Effector memory CD4-positive, alpha-beta T cell (primary cell): ENCODE measurements around the gene KIF1A.

Experiments
- DNase-seq, 3 donors: peaks; one replicate each; pipeline ENCODE4 v3.0.0-alpha.2; 2020
- H3K27ac ChIP-seq: 2 replicates; pipeline ENCODE4 v1.7.0; 2013; ENCODE audit warnings: mild to moderate bottlenecking, low read length, moderate library complexity; ENCODE audit not compliant: insufficient read depth, poor library complexity, severe bottlenecking
- H3K27me3 ChIP-seq: replicated peaks from 2 replicates; pipeline ENCODE4 v1.7.0; 2013; ENCODE audit warnings: mild to moderate bottlenecking, low read length; ENCODE audit not compliant: insufficient read depth, control insufficient read depth, poor library complexity, severe bottlenecking
- H3K36me3 ChIP-seq: 2 replicates; pipeline ENCODE4 v1.7.0; 2013; ENCODE audit warnings: mild to moderate bottlenecking, low read length, moderate library complexity; ENCODE audit not compliant: control insufficient read depth, insufficient read depth
- H3K4me1 ChIP-seq: 2 replicates; pipeline ENCODE4 v1.7.0; 2013; ENCODE audit warnings: low read length, mild to moderate bottlenecking; ENCODE audit not compliant: control insufficient read depth, insufficient read depth, poor library complexity, severe bottlenecking
- H3K4me3 ChIP-seq: 2 replicates; pipeline ENCODE4 v1.7.0; 2013; ENCODE audit warnings: low read length, low read depth, mild to moderate bottlenecking; ENCODE audit not compliant: insufficient read depth, poor library complexity, severe bottlenecking
- H3K9me3 ChIP-seq: 2 replicates; pipeline ENCODE4 v1.7.0; 2013; ENCODE audit warnings: mild to moderate bottlenecking, low read length, moderate library complexity; ENCODE audit not compliant: control insufficient read depth

The KIF1A gene

GRCh38 chr2:240791221-240791800 is 28.7 kb downstream of the KIF1A start:
- Histone ChIP-seq H3K27ac (no peak overlapping the region), H3K9me3 (no peaks in the 10 kb centered on the region), H3K36me3 (no peaks in the 10 kb centered on the region), H3K27me3 (peaks cover 2% of the 10 kb centered on the region), H3K4me1 (no peaks in the 10 kb centered on the region), H3K4me3 (no peak overlapping the region)
- no peak for DNase-seq

- Histone ChIP-seq H3K27me3 (peaks cover 2% of the 10 kb centered on the region), H3K27ac (no peak overlapping the region), H3K9me3 (no peaks in the 10 kb centered on the region), H3K36me3 (no peaks in the 10 kb centered on the region), H3K4me1 (no peaks in the 10 kb centered on the region), H3K4me3 (no peak overlapping the region)
- DNase-seq, result no peak
Measured at GRCh38 chr2:240790370-240791220, 29.4 kb downstream of the KIF1A start.

GRCh38 chr2:240789501-240790369 is 30.3 kb downstream of the KIF1A start:
- Histone ChIP-seq H3K27me3 (peaks cover 2% of the 10 kb centered on the region), H3K36me3 (no peaks in the 10 kb centered on the region), H3K4me3 (no peak overlapping the region), H3K4me1 (no peaks in the 10 kb centered on the region), H3K27ac (no peak overlapping the region), H3K9me3 (no peaks in the 10 kb centered on the region)
- no peak for DNase-seq

- H3K36me3 ChIP-seq, result no peaks in the 10 kb centered on the region
- no peak overlapping the region for H3K27ac ChIP-seq
- no peaks in the 10 kb centered on the region for H3K9me3 ChIP-seq
- H3K27me3 ChIP-seq, result peaks cover 2% of the 10 kb centered on the region
- no peak overlapping the region for H3K4me3 ChIP-seq
- no peak for DNase-seq
- no peaks in the 10 kb centered on the region for H3K4me1 ChIP-seq
Measured at GRCh38 chr2:240789051-240789453, 31.0 kb downstream of the KIF1A start.

- H3K27ac ChIP-seq, result no peak overlapping the region
- no peaks in the 10 kb centered on the region for H3K4me1 ChIP-seq
- no peak for DNase-seq
- no peaks in the 10 kb centered on the region for H3K27me3 ChIP-seq
- H3K36me3 ChIP-seq, result no peaks in the 10 kb centered on the region
- H3K4me3 ChIP-seq, result no peak overlapping the region
- H3K9me3 ChIP-seq, result no peaks in the 10 kb centered on the region
Measured at GRCh38 chr2:240788482-240788881, 31.5 kb downstream of the KIF1A start.

- no peaks in the 10 kb centered on the region for H3K4me1 ChIP-seq
- no peak overlapping the region for H3K4me3 ChIP-seq
- H3K36me3 ChIP-seq, result no peaks in the 10 kb centered on the region
- no peak for DNase-seq
- no peaks in the 10 kb centered on the region for H3K27me3 ChIP-seq
- no peak overlapping the region for H3K27ac ChIP-seq
- no peaks in the 10 kb centered on the region for H3K9me3 ChIP-seq
Measured at GRCh38 chr2:240787521-240788472, 32.2 kb downstream of the KIF1A start.

- Histone ChIP-seq H3K27me3 (no peaks in the 10 kb centered on the region), H3K27ac (no peak overlapping the region), H3K4me3 (no peak overlapping the region), H3K36me3 (no peaks in the 10 kb centered on the region), H3K4me1 (no peaks in the 10 kb centered on the region), H3K9me3 (no peaks in the 10 kb centered on the region)
- DNase-seq, result no peak
Measured at GRCh38 chr2:240786871-240787311, 33.1 kb downstream of the KIF1A start.

- Histone ChIP-seq H3K36me3 (no peaks in the 10 kb centered on the region), H3K9me3 (no peaks in the 10 kb centered on the region), H3K4me3 (no peak overlapping the region), H3K27me3 (no peaks in the 10 kb centered on the region), H3K4me1 (no peaks in the 10 kb centered on the region), H3K27ac (no peak overlapping the region)
- no peak for DNase-seq
Measured at GRCh38 chr2:240786355-240786841, 33.6 kb downstream of the KIF1A start.
